Measurements from ENCODE around the gene ATAD3C.
"Not testable (repeated sequence)": the region's sequence is repeated elsewhere in the genome, so short reads cannot be mapped to it uniquely, and the experiment has no call there.

ATAD3C gene

DNA sequence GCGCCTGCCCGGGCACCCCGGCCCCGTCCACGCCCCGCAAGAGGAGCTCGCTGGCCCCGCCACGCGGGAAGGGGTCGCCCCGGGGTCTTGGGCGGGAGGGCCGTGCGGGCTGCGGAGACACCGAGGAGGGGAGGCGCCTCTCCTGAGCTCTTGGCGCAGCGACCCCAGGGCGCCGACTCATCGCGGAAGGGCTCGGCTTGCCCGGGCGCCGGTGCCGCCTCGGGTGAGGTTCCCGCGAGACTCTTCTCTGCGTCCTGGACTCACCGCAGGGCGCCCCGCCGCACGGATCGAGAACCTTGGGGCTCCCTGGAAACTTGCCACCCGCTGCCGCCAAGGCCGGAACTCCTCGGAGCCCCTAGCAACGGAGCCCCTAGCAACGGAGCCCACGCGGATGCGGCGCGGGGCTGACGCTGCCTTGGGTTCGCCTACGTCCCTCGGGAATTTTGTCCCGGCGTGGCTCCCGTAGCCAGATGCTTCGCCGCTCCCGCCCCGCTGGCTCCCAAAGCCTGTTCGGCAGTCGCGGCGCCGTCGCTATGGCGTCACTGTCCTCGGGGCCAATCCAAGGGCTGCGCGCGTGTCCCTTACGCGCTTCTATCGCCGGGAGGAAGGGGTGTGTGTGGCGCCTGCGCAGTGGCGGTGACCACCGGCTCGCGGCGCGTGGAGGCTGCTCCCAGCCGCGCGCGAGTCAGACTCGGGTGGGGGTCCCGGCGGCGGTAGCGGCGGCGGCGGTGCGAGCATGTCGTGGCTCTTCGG lies 62.2 kb downstream of the ATAD3C start, which contains the start of gene ATAD3A:
Gene ATAD3A, plus strand, starts transcription at position 630 of the 753 bp plus-strand sequence. Its CDS starts 107 bp downstream, at position 737.
- DNase-seq, result peak; percentile 97

DNA sequence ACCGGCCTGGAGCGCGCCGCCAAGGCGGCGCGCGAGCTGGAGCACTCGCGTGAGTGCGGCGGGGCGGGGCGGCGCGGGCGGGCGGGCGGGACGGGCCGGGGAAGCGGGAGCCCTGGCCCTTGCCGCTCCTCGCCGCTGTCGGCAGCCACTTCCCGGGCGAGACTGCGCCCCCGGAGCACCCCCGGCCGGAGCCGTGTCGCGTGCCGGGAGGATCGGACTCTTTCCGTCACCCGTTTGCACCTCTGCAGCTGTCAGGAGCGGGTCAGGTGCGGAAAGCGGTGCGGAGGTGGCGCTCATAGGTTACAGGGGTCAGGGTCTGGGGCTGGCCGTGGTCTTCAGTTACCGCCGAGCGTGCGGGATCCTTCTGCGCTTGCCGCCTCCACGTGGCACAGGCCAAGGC lies 62.9 kb downstream of the ATAD3C start:
- peak; percentile 15 for DNase-seq

DNA sequence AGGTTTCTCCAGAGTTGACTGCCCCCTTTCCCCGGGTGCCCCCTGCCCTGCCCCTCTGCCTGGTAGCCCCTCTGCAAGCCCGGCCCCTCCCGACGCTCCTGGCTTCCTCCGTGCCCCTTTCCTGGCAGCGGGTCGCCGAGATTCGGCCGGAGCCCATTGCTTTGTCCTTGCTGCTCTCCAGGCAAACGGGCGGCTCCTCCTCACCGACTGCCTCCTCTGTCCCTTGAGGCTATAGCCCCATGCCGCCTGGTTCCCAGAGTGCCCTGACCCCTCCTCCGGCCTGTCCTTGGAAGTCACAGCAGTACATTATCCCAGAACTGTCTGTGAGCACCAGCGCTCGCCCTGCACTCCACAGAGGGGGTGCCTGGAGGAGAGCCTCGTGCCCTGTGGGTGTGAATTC lies 64.2 kb downstream of the ATAD3C start:
- DNase-seq, result not testable (repeated sequence)

DNA sequence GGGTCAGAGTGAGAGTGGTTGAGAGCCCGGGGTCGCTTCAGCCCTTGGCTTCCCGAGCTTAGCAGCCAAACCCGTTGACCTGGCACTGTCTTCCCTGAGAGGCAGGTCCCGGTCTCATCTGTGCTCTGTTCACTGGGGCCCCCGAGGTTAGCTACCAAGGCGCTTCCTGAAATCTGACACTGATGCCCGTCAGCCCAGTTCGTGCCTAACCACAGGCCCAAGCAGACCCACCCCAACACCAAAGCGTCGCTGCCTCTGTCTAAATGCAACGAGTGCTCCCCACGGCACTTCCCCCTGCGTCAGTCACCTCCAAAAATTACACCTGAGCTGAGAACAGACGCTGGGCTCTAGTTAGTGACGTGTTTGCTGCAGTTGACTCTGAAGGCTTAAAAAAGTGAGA lies 64.9 kb downstream of the ATAD3C start:
- not testable (repeated sequence) for DNase-seq

DNA sequence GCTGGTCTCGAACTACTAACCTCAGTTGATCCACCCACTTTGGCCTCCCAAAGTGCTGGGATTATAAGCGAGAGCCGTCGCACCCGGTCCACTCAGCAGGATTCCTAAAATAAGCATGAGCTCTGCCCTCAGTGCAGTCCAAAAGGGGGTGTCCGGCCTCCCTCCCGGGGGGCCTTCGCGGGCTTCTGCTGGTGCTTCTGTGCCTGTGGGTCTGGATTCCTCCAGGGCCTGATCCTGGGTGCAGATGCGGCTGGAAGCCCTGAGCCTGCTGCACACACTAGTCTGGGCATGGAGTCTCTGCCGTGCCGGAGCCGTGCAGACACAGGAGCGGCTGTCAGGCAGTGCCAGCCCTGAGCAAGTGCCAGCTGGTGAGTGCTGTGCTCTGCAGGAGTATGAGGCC lies 67.4 kb downstream of the ATAD3C start:
- not testable (repeated sequence) for DNase-seq

DNA sequence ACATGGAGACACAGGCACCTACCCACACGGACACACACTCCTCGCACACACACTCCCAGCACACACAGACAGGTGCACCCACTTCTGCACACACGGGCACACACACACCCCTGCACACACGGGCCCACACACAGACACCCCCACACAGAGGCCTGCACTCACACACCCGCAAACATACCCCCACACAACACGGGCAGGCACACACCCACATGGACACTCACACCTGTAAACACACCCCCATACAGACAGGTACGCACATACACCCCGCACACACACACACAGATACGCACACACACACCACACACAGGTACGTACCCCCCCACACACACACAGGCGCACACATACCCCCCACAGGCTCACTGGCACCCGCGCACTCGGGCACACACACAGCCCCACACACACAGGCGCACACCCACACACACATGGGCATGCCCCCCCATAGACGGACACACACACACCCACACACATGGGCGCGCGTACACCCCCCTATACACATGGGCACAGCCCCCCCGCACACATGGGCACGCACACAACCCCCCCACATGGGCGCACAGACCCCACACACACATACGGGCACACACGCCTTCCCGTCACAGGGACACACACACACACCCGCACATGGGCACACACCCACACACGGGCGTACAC lies 68.6 kb downstream of the ATAD3C start:
- no peak for DNase-seq

DNA sequence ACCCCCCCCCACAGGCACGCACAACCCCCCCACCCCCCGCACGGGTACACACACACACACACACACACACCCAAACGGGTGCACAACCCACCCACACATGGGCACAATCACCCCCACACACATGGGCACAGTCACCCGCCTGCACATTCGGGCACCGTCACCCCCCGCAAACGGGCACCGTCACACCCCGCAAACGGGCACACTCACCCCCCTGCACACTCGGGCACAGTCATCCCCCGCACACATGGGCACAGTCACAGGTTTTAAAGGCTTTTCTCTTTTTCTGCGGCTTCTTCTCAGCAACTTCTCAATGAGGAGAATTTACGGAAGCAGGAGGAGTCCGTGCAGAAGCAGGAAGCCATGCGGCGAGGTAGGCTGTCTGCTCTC lies 69.1 kb downstream of the ATAD3C start:
- DNase-seq, result not testable (repeated sequence)

Measured in CD4-positive, alpha-beta T cell treated with Interleukin-12 subunit alpha and Interleukin-12 subunit beta, for 1 hour (primary cell).